OCI-LY1 (cell line): ENCODE results near the gene TLCD1.
A peak's percentile ranks its signal among the peaks of the same experiment; 100 is the strongest.

Experiments used
- H2AFZ ChIP-seq: fragments of 200-600 bp; sonication (generic), shearing (Covaris generic); 2 replicates; pipeline ENCODE4 v1.6.0; 2014; ENCODE audit warnings: antibody characterized with exemption, mild to moderate bottlenecking, low read length
- H3F3A ChIP-seq: fragments of 200-600 bp; sonication (generic), shearing (Covaris generic); 2 replicates; pipeline ENCODE4 v1.6.0; 2014; ENCODE audit warnings: mild to moderate bottlenecking, antibody characterized with exemption, low read length, moderate library complexity; ENCODE audit not compliant: insufficient read depth
- H3K27ac ChIP-seq: fragments of 200-600 bp; sonication (generic); 2 replicates; pipeline ENCODE4 v1.5.1; 2014; ENCODE audit warnings: low read length, mixed run types, mild to moderate bottlenecking, low read depth; ENCODE audit not compliant: poor library complexity, severe bottlenecking
- H3K27me3 ChIP-seq: fragments of 200-600 bp; sonication (generic); 2 replicates; pipeline ENCODE4 v1.6.0; 2014; ENCODE audit warnings: antibody characterized with exemption, mild to moderate bottlenecking, low read length, moderate library complexity; ENCODE audit not compliant: insufficient read depth
- H3K36me3 ChIP-seq: fragments of 200-600 bp; sonication (generic); 2 replicates; pipeline ENCODE4 v1.6.1; 2014; ENCODE audit warnings: mild to moderate bottlenecking, antibody characterized with exemption, low read length, moderate library complexity, mixed read lengths; ENCODE audit not compliant: insufficient read depth
- H3K4me1 ChIP-seq: fragments of 200-600 bp; sonication (generic); 2 replicates; pipeline ENCODE4 v1.5.1; 2014; ENCODE audit warnings: mild to moderate bottlenecking, low read length, moderate library complexity; ENCODE audit not compliant: insufficient read depth, severe bottlenecking
- H3K4me2 ChIP-seq: fragments of 200-600 bp; sonication (generic), shearing (Covaris generic); 2 replicates; pipeline ENCODE4 v1.6.1; 2014; ENCODE audit warnings: low read length
- H3K4me3 ChIP-seq: fragments of 200-600 bp; sonication (generic); 2 replicates; pipeline ENCODE4 v1.5.1; 2014; ENCODE audit warnings: low read length, low read depth, mild to moderate bottlenecking, mixed read lengths; ENCODE audit not compliant: poor library complexity, severe bottlenecking
- H3K79me2 ChIP-seq: fragments of 200-600 bp; shearing (Covaris generic); 2 replicates; pipeline ENCODE4 v1.6.1; 2016; ENCODE audit warnings: mixed run types, low read length, mixed read lengths; ENCODE audit not compliant: insufficient read depth
- H3K9ac ChIP-seq: fragments of 200-600 bp; sonication (generic), shearing (Covaris generic); 2 replicates; pipeline ENCODE4 v1.6.1; 2014; ENCODE audit warnings: mild to moderate bottlenecking, low read length, mixed read lengths
- H3K9me2 ChIP-seq: fragments of 200-600 bp; sonication (generic), shearing (Covaris generic); 2 replicates; pipeline ENCODE4 v1.6.1; 2014; ENCODE audit warnings: low read depth, mild to moderate bottlenecking, low read length, mixed read lengths
- H3K9me3 ChIP-seq: fragments of 200-600 bp; shearing (Covaris generic); 2 replicates; pipeline ENCODE4 v1.6.1; 2014; ENCODE audit warnings: low read length, mixed read lengths
- H4K20me1 ChIP-seq: fragments of 200-600 bp; sonication (generic), shearing (Covaris generic); 2 replicates; pipeline ENCODE4 v1.6.0; 2016; ENCODE audit warnings: mild to moderate bottlenecking, low read length; ENCODE audit not compliant: insufficient read depth
- EZH2 ChIP-seq: fragments of 200-600 bp; sonication (generic), shearing (Covaris generic); IDR thresholded peaks from 2 replicates; pipeline ENCODE4 v1.8.0; 2017; ENCODE audit warnings: borderline replicate concordance, mixed run types, mild to moderate bottlenecking, antibody characterized with exemption, low read length, moderate library complexity, mixed read lengths
- TF ChIP-seq, protein P1 (sequence below): fragments of 200-600 bp; sonication (generic), shearing (Covaris generic); IDR thresholded peaks from 2 replicates; pipeline ENCODE4 v1.5.1; 2017; ENCODE audit warnings: mild to moderate bottlenecking, antibody characterized with exemption, low read length, moderate library complexity, mixed read lengths

TLCD1 gene

DNA sequence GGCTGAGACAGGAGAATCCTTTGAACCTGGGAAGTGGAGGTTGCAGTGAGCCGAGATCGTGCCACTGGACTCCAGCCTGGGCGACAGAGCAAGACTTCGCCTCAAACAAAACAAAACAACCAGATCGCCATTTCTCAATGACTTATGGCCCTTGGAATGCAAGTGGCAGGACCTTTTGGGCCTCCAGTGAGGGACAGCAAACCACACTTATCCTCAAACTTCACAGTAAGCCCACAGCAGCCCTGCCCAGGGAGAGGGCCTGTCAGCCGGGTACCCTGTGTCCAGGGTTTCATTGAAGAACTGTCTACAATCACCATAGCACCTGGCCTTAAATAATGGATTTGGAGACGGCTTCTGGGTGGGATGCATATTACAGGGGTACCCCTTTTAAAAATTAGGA lies 29.5 kb upstream of the TLCD1 start:
- Histone ChIP-seq H3K4me3 (no peak overlapping the region), H3K27ac (no peak overlapping the region), H4K20me1 (no peaks in the 10 kb centered on the region), H3K79me2 (no peaks in the 10 kb centered on the region), H3K27me3 (no peaks in the 10 kb centered on the region), H3K36me3 (peaks cover 46% of the 10 kb centered on the region), H3F3A (no peaks in the 10 kb centered on the region), H3K9ac (no peak overlapping the region), H2AFZ (no peak overlapping the region), H3K9me3 (no peaks in the 10 kb centered on the region), H3K4me1 (peaks cover 13% of the 10 kb centered on the region), H3K9me2 (no peaks in the 10 kb centered on the region), H3K4me2 (no peak overlapping the region)
- no peak for TF ChIP-seq EZH2
- TF ChIP-seq, protein P1, sequence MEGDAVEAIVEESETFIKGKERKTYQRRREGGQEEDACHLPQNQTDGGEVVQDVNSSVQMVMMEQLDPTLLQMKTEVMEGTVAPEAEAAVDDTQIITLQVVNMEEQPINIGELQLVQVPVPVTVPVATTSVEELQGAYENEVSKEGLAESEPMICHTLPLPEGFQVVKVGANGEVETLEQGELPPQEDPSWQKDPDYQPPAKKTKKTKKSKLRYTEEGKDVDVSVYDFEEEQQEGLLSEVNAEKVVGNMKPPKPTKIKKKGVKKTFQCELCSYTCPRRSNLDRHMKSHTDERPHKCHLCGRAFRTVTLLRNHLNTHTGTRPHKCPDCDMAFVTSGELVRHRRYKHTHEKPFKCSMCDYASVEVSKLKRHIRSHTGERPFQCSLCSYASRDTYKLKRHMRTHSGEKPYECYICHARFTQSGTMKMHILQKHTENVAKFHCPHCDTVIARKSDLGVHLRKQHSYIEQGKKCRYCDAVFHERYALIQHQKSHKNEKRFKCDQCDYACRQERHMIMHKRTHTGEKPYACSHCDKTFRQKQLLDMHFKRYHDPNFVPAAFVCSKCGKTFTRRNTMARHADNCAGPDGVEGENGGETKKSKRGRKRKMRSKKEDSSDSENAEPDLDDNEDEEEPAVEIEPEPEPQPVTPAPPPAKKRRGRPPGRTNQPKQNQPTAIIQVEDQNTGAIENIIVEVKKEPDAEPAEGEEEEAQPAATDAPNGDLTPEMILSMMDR: no peak

DNA sequence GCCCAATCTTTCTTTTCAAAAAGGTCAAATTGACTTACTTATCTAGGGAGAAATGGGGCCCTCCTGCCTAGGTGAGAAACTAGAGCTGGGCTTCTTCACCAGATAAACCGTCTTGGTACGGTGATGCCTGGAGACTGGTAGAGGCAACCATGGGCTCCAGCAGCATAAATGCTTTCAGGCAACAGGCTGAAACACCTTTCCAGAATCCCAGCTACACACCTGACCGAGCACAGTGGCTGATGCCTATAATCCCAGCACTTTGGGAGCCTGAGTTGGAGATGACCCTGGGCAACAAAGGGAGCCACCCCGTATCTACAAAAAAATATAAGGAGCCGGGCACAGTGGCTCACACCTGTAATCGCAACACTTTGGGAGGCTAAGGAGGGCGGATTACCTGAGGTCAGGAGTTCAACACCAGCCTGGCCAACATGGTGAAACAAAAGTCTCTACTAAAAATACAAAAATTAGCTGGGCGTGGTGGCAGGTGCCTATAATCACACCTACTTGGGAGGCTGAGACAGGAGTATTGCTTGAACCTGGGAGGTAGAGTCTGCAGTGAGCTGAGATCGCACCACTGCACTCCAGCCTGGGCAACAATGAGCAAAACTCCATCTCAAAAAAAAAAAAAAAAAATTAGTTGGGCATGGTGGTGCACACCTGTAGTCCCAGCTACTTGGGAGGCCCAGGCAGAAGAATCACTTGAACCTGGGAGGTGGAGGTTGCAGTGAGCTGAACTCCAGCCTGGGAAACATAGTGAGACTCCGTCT lies 25.8 kb upstream of the TLCD1 start:
- Histone ChIP-seq H3K9me3 (no peaks in the 10 kb centered on the region), H2AFZ (no peak overlapping the region), H4K20me1 (no peaks in the 10 kb centered on the region), H3K4me1 (peaks cover 47% of the 10 kb centered on the region), H3K27ac (peak overlapping the region; percentile 22), H3K79me2 (no peaks in the 10 kb centered on the region), H3K27me3 (no peaks in the 10 kb centered on the region), H3K9me2 (no peaks in the 10 kb centered on the region), H3K9ac (no peak overlapping the region), H3K36me3 (peaks cover 56% of the 10 kb centered on the region), H3K4me2 (no peak overlapping the region), H3K4me3 (no peak overlapping the region), H3F3A (no peaks in the 10 kb centered on the region)
- no peak for TF ChIP-seq EZH2
- TF ChIP-seq, protein P1: no peak

DNA sequence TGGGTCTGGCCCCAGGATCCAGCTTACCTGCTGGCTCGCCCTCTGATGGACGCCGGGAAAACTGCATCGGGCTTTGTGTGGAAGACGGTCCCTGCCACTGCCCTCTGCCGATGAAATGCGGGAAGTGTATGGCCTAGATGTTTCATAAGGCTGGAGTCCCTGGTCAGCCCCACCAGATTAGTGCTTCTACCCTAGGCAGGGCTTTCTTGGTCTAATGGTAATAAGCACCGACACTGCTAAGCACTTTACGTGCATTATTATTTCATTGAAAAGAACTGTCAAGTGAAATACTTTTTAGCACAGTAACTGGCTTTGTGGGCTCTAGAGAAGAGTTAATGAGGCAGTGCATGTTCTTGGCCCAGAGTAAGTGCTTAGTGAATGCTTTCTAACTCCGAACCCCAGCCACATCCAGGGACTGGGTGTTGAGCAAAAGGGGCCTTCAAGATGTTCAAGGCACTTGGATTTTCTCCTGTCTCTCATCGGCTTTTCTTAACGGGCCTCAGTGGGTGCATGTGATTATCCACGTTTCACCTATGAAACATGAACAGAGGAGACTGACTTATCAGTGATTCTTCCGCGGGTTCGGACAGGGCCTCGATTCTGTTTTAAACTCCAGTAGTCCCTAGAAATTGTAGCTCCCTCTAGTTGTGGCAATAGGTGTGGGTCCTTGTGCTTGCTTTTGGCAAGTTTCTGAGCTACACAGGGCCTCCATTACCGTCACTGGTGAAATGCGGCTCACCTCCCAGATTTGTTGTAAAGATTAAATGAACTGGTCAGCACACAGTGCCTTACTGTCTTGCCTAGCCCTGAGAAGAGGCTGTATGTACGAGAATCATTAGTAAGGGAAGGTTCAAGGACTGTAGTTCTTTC lies 24.4 kb upstream of the TLCD1 start:
- no peak overlapping the region for H2AFZ ChIP-seq
- no peaks in the 10 kb centered on the region for H3F3A ChIP-seq
- peak overlapping the region; percentile 13; the same call in 1 of the 2 replicates for H3K4me2 ChIP-seq
- no peaks in the 10 kb centered on the region; the same call in none of the 2 replicates for H3K79me2 ChIP-seq
- H3K4me3 ChIP-seq: no peak overlapping the region
- no peaks in the 10 kb centered on the region for H3K9me2 ChIP-seq
- peaks cover 69% of the 10 kb centered on the region for H3K36me3 ChIP-seq
- H3K27ac ChIP-seq: peak overlapping the region; percentile 85
- H4K20me1 ChIP-seq: no peaks in the 10 kb centered on the region
- no peaks in the 10 kb centered on the region for H3K27me3 ChIP-seq
- H3K9me3 ChIP-seq: no peaks in the 10 kb centered on the region
- TF ChIP-seq, protein P1: peak; percentile 99
- no peak for TF ChIP-seq EZH2
- H3K9ac ChIP-seq: peak overlapping the region; percentile 24; the same call in 1 of the 2 replicates
- peaks cover 61% of the 10 kb centered on the region for H3K4me1 ChIP-seq
